NCI-H2196 treated with DMSO at 0.1 percent for 48 hours (cell line): Measurements from ENCODE around the gene PPP1R27.

Source experiments
- DNase-seq: peaks from one replicate; lab custom pipeline; 2025; ENCODE audit not compliant: unreplicated experiment; lab: John Stamatoyannopoulos, UW

The PPP1R27 gene, protein sequence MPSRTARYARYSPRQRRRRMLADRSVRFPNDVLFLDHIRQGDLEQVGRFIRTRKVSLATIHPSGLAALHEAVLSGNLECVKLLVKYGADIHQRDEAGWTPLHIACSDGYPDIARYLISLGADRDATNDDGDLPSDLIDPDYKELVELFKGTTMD

DNA sequence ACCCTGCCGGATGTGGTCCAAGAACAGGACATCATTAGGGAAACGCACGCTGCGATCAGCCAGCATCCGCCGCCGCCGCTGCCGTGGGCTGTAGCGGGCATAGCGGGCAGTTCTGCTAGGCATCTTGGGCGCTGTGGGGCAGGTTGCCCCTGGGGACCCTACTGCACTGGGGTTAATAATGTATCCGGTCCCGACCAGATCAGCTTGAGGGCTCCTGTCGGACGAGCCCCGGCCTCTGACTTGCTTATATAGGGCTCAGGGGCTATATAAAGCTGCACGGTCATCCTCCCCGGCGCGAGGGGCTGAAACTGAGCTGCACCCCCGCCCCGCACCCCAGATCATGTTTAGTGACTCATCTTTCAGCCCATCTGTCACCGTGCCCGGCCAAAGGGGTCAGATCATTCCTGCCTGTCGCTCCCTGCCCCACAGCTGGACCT is at the start of gene PPP1R27:
Gene PPP1R27 (minus strand): TSS at position 220 of the 437 bp plus-strand sequence. CDS start 97 bp downstream, at position 123.
- DNase-seq: no peak

DNA sequence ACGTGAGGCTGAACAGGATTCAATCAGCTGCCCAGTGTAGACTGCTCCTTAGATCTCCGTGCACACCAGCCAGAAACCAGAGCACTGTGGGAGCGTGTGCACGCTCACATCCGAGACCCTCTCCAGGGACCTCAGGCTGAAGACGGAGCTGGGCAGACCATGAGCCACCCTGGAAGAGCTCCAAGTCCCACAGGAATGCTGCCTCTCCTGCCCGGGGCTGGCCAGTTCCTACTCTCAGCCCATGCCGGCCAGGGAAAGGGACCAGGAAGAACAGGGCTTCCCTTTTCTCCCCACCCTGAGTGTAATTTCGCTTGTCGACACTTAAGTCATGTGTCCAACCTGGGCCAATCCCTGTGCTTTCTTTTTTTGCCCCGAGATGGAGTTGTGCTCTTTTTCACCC is 49.7 kb upstream of the PPP1R27 start:
- DNase-seq: no peak

DNA sequence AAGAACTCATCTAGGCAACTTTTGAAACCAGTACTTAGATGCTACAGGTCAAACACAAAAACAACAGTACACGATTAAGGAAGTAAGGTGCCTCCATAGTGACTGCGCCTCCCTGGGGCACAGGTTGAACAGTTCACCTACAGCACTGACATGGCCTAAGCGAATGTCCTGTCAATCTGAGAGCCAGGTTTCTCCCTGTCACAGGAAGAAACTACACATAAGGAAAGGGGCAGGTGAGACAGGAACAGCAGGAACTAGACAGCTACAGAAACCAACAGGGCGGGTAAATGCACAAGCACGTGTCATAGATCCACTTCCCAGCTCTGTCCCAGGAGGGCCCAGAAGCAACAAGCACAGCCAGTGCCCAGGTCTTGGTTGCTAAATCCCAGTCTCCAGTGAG is 44.3 kb upstream of the PPP1R27 start:
- DNase-seq: no peak

DNA sequence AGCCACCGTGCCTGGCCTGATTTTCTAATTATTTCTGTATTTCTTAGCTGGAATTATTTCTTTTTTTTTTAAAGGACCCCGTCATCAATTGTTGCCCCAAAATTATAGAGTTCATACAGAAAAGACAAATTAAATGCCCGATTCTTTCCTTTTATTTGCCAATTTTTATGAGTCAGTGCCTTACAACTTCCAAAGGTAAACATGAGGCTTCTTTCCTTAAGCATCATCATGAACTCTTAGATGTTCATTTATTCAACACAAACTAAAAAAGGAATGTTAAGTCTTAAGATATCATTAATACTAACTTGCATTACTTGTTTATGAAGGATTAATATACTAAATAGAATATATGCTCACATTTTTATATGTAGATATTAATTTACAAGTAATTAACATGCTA is 43.4 kb upstream of the PPP1R27 start:
- DNase-seq: no peak

DNA sequence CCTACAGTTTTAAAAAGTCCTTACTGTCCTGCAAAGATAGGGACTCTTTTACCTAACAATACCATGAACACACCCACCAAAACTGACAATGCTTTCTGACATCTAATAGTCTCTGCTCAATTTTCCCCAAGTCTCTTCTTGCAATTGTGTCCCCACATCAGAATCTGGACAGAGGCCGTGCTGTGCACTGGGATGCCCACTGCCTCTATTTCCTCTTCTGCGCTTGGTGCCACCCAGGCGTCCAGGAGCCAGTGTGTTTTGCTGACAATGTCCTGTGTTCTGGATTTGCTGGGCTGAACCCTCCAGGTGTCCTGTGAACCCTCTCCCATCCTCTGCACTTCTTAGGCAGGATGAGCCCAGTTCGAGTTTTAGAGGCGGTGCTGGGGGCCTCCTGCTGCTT is 42.7 kb upstream of the PPP1R27 start:
- DNase-seq: no peak

DNA sequence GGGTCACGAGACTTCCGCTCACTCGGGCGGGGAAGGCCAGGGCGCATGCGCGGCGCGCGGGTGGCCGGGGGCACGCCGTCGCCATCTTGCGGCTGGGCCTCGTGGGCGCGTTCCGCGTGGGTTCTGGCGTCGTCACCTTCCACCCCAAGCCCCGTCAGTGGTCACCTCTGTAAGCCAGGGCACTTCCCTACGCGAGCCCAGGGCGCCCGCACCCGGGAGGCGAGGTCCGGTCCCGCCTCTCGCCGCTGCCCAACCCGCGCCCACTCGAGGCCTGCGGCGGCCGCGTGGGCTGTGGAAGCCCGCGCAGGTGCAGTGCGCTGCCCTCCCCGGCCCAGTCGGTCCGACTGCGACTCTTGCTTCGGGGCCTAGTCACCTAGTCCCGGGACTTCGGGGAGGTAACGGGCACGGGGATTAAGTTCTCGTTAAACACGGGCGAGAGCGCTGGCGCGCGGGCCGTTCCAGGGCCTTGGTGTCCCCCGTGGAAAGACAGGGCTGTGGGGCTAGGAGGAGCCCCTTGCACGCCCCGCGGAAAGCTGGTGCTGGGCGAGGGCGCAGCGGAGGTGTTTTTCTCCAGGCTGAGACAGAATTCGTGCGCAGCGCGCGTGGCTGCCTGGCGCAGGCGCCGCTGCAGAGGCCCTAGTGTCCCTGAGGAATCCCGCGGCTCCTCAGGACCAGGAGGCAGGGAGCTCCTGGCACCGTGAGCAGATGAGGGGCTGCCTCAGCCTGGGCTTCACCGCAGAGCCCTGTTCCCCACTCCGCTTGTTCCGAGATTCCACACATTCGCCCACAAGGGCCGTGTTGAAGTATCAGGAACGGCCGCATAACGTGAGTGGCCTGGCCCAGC is 36.8 kb upstream of the PPP1R27 start:
- DNase-seq: peak; percentile 90

DNA sequence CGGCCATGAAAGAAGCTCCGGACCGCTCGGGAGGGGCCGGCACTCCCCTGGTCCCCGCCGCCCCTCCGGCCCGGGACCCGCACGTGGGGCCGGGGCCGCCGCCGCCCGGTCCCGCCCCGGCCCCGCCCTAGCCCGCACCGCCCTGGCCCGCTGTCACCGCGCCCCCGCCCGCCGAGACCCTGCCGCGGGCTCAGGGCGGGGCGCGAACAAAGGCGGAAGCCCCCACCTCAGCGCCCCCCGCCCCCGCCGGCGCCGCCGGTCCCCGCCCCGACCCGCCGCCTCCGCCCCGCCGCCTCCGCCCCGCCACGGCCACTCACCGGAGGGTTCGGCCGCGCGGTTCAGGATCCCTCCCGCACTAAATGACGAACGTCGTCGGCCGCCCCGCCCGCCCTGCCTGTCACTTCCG is 36.1 kb upstream of the PPP1R27 start, which contains the start of gene ARHGDIA:
Gene ARHGDIA (minus strand): TSS at position 357 of the 406 bp plus-strand sequence. CDS start 1,407 bp downstream, outside the sequence.
- DNase-seq: no peak

DNA sequence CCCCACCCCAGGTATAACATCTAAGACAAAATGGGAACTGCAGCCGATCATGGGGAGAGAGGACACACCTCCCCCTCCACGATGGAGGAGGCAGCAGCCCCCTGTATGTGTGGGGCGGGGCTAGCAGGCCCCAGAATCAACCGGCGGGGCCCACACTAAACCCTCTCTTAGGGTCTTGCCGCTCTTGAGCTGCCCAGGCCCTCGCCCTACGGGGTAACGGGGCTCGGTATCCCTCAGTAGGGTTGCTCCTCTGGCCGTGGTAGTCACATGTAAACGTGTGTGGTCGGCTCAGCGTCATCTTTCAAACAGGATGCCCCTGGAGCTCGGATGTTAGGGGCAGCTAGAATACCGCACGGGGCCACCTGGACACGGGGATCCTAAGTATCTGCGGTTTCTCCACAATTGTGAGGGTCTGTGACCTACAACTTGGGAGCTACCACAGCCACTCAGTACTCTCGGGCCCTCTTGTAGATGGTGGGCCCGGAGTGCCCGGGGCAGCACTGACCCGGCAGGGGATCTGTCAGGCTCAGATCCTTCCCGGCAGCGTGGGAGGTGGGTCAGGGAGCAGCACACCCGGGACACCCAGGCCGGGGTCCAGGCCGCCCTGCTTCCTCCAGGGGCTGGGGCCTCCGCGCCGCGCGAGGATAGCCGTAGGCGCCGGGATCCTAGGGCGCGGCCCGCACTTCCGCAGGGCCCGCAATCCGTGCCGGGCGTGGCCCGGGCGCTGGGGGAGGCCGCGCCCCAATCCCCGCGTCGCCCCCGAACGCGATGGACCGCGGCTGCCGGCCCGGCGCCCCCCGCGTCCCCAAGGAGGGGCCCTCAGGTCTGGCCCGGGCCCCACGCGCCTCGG is 35.5 kb upstream of the PPP1R27 start:
- DNase-seq: no peak

DNA sequence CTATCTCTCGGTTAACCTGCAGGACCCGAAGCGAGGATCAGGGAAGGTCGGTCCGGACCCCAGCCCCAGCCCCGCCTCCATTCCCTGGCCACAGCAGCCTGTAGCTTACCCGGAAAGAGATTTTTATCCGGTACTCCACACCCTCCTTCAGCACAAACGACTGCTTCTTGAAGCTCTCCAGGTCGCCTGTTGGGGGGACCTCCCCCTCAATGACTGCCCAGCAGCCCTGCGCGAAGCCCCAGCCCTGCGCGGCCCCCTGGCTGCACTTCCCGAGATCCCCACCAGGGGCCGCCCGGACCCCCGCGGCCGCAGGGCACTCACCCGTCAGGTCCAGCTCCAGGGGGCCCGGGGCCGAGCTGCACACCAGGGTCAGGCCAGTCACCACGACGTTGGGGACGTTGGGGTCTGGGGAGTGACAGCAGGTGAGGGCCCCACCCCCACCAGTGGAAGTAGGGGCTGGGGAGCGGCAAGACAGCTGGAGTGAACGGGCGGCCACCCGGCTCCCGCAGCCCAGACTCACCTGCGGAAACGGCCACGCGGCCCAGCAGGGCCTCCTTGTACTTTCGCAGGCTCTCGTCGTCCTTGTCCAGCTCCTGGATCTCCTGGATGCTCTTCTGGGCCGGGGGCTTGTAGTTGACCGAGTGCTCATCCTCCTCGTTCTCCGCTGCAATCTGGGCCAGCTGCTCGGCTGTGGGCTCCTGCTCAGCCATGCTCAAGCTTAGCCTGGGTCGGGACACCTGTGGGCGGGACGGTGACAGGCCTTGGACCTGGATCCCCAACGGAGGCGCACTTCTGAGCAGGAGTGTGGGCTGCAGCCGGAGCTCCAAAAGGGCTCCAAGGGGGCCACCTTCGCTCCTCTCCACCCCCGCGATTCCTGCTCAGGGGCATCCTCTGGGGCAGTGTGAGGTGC is 34.6 kb upstream of the PPP1R27 start:
- DNase-seq: no peak

DNA sequence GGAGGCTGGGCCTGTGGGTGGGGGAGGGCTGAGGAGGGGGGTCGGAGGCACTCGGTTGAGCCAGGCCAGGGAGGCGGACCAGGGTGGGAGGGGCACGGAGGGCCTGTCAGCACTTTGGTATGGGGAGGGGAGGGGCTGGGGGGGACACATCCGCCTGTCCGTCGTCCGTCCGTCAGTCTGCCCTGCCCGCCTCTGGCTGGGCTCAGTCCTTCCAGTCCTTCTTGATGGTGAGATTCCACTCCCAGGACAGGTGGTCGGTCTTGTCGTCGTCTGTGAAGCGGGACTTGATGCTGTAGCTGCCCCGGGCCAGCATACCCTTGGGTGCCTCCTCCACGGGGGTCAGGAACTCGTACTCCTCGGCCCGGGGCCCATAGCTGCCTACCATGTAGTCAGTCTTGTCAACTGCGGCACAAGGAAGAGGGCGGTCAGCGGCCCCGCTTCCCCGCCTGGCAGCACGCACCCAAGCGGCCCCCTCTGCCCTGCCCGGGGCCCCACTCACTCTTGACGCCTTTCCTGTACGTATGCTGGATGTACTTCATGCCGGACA is 33.9 kb upstream of the PPP1R27 start:
- DNase-seq: no peak

DNA sequence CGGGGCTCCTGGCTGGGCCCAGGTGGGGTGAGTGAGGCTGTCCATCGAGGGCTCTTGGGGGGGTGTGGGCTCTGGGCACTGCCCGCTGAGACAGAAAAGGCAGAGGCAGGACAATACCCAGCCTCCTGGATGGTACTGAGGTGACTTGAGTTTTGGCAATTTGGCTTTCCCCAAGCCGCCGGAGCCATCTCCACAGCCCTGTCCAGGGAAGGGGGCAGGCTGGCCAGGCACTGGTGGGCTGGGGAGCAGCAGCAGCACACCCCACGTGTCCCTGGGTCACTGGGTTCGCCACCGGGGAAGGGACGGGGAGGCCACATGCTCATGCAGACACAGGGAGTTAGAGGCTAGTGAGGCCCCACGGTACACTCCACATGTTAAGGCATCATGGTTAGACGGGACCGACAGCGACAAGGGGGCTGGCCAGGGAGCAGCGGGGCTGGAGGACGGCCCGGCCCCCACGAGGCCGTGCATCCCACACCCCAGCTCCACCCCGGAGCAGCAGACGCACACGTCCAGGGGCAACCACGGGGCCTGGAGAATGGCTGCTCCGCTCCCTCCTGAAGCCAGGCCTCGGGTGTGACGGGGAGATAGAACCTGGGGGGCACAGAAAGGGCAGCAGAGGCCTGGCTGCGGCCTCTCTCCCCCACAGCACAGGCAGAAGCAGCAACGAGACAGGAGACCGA is 33.3 kb upstream of the PPP1R27 start:
- DNase-seq: no peak

DNA sequence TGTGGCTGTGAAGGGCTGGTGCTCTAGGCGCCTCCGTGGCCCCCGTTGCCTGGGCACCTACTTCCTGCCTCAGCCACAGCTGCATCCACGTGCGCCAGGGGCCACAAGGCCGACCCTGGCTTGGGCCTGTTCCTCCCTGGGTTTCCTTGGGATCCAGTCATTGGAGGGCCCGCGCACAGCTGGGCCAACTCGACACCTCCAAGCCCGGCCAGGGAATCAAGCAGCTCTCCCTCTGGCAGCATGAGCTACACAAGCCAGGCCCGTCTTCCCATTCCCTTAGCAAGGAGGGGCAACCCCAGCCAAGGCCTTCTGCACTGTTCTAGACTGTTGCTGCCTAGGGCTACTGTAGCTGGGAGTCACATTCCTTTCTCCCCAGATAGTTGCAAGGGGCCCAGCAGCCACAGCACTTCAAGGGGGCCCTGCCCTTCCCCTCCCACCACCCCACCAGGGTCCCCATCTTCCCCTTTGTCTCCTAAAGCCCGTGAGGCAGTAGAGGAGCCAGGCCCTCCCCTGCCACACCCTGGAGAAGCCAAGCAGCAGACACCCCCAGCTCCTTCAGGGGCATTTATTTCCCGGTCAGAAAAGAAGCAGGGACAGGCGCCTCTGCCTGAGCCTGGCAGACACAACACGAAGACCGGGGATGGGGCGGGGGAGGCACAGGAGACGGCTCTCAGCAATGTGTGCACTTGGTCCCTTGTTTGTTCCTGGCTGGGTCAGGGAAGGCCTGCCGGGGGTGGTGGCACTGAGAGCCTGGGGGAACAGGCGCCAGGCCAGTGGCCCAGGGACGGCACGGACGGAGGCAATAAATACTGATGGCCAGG is 32.5 kb upstream of the PPP1R27 start:
- DNase-seq: no peak

DNA sequence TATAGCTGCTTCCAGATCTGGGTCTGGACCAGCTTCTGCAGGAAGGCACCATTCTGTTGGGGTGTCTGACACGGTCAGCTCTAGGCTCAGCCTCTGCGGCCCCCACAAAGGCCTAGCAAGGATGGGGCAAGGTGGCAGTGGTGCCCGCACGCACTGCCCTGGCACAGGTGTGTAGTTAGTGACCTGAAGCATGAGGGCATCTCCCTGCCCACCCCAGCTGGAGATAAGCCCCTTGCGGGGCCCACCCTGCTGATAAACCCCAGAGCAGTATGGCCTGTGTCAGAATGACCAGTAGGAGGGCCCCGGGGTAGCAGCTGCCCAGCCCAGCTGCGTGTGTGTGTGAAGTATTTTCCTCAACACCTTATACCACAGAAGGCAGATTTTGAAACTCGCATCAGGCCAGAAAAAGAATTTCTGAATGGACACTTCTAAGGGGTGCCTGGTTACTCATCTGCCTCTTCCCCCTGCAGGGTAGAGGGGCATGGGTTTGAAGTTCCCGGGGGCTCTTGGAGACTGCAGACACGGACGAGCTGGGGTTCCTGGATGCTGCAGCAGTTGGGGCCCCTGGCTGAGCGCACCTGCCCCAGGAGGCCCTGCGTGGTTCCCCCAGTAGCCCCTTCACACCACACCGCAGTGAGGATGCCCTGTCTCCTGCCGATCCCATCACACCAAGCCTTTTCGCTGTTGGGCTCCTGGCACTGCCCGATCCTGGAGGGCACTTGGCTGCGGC is 31.8 kb upstream of the PPP1R27 start:
- no peak for DNase-seq

DNA sequence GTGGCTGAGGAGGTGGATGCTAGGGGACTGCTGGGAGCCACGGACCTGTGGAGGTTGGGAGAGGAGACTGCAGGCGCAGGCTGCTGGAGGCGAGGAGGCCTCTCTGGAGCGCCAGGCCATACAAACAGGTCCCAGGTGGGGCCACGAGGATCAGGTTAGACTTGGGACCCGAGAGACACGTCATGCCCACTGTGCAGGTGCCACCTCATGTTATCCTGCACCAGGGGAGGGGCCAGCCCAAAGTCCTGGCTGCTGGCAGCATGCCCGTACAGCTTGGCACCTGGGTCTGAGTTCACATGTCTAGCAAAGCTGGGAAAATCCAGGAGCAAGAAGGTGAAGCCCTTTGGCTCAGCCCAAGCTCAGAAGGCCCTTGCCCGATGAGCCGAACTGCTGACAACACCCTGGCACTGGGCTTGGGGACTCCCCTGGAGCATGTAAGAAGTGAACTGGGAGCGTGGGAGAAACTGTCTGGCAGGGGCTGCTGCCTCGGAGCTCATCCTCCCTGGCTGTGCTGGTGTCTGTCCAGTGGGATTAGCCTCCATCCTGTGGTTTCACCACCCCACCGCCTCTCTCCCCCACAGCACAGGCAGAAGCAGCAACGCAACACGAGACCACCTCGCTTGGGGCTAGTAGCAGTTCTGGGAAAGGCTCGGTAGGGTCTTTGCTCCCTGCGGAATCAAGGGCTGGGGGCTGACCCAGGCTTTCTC is 31.0 kb upstream of the PPP1R27 start:
- DNase-seq: peak; percentile 75

DNA sequence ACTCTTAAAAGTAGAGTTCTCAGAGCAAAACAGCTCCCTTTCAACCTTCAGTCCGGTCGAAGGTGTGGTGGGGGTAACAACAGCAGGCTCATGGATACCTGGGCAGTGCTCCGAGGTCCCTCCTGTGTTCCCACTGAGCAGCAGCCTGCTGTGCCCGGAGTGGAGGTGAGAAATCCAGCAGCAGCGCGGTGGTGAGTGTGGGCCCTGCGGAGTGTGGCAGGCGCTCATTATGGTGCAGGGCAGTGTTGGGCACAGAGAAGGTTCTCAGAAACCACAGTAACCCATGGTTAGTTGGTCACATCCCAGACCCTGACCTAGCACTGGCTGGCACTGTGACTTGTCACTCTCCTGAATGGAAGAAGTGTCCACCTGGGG is 30.5 kb upstream of the PPP1R27 start:
- no peak for DNase-seq

DNA sequence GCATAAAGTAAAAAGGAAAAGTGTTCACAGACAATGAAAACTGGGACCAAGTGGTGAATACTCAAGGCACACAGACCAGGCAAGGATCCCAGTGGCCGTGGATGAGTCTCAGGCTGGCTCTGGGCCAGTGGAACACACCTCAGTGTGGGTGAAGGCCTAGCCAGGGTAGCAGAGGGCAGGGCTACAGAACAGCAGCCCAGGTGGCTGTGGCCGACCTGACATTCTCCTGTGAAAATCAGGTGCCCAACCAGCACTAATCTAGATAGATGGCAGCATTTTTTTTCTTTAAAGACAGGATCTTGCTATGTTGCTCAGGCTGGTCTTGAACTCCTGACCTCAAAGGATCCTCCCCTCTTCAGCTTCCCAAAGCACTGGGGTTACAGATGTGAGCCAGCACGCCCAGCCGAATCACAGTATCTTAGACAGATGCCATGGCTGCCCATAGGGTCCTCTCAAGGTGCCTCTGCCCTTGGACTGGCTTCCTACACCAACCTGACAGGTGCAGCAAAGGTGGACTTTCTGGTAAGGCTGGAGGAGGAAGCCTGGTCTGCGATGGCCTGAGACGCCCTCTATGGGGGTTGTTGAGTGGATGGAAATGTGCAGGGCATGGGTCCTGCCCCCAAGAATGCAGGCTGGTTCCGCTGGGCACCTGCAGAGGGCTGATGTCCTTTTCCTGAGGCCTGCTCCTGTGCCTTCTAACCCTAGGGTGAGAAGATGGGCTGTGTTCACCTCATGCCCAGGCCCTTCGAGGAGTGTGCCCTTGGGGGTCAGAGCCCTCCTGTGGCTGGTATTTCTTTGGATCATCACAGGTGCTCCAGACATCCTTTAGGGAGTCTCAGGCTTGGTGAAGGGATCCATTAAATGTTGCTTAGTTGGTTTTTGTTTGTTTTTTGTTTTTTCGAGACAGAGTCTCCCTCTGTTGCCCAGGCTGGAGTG is 29.3 kb upstream of the PPP1R27 start:
- DNase-seq: no peak
